Hepatocyte (in vitro differentiated cells): ENCODE results near the gene SCD5.

Experiments used
- CTCF ChIP-seq: fragments of 200-600 bp; sonication (generic); IDR thresholded peaks from 2 replicates; pipeline ENCODE4 v1.5.1; 2016; ENCODE audit warnings: antibody characterized with exemption, mild to moderate bottlenecking; ENCODE audit not compliant: poor library complexity
- EZH2 ChIP-seq: fragments of 200-600 bp; sonication (generic); IDR thresholded peaks from 2 replicates; pipeline ENCODE4 v1.6.1; 2016; ENCODE audit warnings: antibody characterized with exemption, mild to moderate bottlenecking, borderline replicate concordance

GRCh38 chr4:82718162-82718940 is 80.2 kb downstream of the SCD5 start:
- TF ChIP-seq CTCF (no peak), EZH2 (no peak)
